ENCODE results near the gene TMEM185B.
A peak's percentile ranks its signal among the peaks of the same experiment; 100 is the strongest.
"Not testable (repeated sequence)": the region's sequence is repeated elsewhere in the genome, so short reads cannot be mapped to it uniquely, and the experiment has no call there.

The TMEM185B gene

DNA sequence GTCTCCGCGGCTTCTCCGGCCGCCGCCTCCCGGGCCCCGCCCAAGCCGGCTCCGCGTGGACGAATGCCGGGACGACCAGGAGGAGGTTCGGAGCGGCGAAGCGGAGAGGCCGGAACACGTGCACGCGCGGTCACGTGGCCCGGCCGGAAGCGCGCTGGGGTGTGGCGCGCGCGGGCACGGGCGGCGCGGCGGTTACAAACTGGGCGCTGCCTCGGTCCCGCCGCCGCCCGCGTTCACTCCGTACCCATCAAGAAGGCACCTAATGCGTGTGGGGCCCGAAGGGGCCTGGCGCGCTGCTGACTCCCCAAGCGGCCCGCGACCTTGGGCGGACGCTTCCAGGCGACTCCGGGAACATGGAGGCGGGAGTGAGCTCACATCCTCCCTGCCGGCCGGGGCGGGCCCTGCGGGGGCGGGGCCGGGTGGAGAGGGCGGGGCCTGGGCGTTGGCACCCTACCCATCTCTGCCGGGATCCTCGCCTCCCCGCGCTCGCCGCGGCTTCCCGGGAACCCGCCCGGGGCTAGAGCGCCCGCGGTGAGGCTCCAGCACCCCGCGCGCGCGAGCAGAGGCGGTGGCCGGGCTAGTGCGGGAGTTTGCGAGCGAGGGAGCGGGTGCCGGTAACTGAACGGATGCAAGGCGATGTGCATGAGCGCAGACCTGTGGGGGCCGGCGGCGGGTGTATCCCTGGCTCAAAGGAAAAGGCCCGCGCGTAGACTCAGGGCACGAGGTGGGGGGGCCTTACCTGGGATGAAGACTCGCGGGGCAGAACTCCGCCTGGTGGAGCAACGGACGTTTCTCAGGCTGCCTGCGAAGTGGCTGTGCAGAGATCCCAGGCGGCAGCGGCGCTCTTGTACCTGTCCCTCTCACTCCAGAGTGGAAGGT is at the start of gene TMEM185B:
Gene TMEM185B, minus strand, starts transcription at position 367 of the 879 bp plus-strand sequence. CDS start 424 bp downstream, outside the sequence.
- DNase-seq (ENCODE audit: low read depth, low spot score), result peak; percentile 78

DNA sequence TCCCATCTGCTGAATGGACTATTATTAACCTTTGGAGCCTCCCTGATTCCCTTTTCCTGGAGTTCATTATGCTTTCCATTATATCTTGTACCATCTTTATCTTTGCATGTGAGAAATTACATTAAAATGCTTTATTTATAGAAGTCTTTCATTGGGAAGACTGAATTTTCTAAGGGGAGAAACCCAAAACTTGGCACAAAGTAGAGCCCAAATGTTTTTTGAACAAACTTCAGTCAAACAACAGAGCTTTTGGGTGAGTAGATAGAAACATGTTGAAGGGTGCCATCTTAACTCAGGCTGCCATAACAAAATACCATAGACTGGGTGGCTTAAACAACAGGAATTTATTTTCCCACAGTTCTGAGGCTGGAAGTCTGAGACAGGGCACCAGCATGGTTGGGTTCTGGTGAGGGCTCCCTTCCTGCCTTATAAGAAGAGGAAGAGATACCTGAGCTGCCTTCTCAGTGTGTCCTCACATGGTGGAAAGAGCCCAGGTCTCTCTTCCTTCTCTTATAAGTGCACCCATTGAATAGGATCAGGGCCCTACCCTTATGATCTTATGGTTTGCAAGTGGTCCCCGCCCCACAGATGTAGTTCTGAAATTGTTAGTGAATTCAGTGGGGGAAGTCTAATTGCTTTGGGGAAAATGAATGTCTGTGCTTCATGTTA is 48.6 kb upstream of the TMEM185B start:
- no peak for DNase-seq (ENCODE audit: low read depth, low spot score)

- DNase-seq (ENCODE audit: low read depth, low spot score), result no peak
These were observed 46.6 kb upstream of the TMEM185B start for GRCh38 chr2:120269816-120270215.

- no peak for DNase-seq (ENCODE audit: low read depth, low spot score)
These were observed 46.0 kb upstream of the TMEM185B start for GRCh38 chr2:120269076-120269744.

DNA sequence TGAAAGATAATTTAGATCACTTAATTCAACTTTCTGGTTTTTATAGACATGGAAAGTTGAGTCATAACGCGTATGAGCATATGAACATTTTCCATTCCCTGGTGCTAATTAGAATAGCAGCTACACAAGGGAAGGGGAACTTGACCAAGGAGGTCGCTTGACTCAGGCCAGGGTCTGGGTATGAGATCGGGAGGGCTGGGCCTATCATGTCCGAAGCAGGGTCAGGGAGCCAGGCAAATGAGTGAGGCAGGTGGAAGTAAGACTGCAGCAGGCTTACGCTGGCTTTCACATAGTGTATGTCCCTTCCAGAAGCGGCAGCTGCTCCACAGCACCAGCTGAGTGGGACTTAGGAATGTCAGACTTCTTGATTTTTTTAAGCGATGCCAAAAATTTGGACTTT is 44.1 kb upstream of the TMEM185B start:
- no peak for DNase-seq (ENCODE audit: low read depth, low spot score)

DNA sequence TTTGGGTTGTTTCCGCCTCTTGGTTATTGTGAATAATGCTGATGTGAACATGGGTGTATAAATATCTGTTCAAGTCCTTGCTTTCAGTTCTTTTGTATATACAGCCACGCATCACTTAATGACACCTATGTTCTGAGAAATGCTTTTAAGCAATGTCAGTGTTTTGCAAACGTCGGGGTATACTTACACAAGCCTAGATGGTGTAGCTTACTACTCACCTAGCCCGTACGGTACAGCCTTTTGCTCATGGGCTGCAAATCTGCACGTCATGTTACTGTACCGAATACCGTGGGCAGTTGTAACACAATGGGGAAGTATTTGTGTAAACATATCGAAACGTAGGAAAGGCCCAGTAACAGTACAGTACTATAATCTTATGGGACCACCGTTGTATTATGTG is 41.8 kb upstream of the TMEM185B start:
- DNase-seq (ENCODE audit: low read depth, low spot score), result no peak

DNA sequence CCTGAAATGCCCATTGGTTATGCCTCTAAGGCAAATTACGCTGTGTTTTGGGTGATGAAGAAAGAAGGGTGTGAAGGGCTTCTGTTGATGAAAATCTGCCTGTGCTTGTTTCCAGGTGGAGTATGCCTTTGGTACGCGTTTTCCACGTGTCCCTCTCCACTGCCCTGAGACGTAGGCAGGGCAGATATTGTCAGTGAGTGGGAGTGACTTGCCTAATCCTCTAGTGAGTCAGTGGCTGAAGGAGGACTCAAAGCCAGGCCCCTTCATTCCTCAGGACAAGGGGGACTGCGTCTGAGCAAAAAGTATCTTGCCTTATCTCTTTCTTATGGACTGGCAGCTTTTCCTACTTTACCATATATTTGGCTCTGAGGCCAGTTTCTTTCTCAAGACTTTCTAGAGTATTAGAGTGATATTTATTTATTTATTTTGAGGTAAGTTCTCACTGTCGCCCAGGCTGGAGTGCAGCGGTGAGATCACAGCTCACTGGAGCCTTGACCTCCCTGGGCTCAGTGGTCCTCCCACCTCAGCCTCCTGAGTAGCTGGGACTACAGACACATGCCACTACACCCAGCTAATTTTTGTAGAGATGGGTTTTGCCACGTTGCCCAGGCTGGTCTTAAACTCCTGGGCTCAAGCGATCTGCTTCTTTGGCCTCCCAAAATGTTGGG is 39.7 kb upstream of the TMEM185B start:
- DNase-seq (ENCODE audit: low read depth, low spot score), result no peak

- no peak for DNase-seq (ENCODE audit: low read depth, low spot score)
These were observed 39.0 kb upstream of the TMEM185B start for GRCh38 chr2:120262150-120262549.

GRCh38 chr2:120261387-120262006 is 38.3 kb upstream of the TMEM185B start:
- DNase-seq (ENCODE audit: low read depth, low spot score), result no peak

- DNase-seq (ENCODE audit: low read depth, low spot score), result no peak
These were observed 37.5 kb upstream of the TMEM185B start for GRCh38 chr2:120260736-120261135.

DNA sequence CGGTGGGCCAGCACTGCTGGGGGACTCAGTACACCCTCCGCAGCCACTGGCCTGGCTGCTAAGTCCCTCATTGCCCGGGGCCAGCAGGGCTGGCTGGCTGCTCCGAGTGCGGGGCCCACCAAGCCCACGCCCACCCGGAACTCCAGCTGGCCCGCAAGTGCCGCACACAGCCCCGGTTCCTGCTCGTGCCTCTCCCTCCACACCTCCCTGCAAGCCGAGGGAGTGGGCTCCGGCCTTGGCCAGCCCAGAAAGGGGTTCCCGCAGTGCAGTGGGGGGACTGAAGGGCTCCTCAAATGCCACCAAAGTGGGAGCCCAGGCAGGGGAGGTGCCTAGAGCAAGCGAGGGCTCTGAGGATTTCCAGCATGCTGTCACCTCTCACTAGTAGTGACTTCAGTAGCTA is 36.7 kb upstream of the TMEM185B start:
- not testable (repeated sequence) for DNase-seq (ENCODE audit: low read depth, low spot score)

- no peak for DNase-seq (ENCODE audit: low read depth, low spot score)
These were observed 35.0 kb upstream of the TMEM185B start for GRCh38 chr2:120258196-120258595.

DNA sequence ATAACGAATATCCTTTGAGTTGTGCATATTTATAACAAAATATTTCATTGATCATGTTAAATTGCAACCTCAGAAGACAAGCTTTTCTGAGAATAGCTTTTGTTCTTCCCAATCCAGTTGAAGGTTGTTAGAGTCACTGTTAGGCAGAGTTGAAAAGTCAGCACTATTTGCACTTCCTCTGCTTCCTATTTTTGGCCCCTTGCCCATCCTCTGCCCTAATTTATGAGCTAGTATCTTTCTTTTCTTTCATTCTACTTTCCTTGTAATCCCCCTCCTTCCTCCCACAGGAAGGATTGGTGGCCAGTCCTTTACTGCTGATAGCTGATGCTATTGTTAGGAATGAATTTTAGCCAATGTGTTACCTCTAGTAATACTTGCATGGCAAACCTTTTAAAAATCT is 34.3 kb upstream of the TMEM185B start:
- no peak for DNase-seq (ENCODE audit: low read depth, low spot score)

DNA sequence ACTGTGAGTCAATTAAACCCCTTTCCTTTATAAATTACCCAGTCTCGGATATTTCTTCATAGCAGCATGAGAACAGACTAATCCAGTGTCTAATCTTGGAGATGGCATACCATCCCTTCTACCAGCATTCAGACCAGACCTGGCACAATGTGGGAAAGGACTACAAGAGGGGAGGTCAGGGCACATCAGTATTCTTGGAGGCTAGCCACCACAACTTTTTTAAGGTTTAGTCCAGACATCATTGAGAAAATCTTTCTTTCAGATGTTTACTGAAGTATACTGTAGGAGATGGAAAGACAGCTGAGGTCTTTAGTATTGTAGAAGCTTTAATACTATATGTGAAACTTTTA is 33.4 kb upstream of the TMEM185B start:
- DNase-seq (ENCODE audit: low read depth, low spot score), result no peak

DNA sequence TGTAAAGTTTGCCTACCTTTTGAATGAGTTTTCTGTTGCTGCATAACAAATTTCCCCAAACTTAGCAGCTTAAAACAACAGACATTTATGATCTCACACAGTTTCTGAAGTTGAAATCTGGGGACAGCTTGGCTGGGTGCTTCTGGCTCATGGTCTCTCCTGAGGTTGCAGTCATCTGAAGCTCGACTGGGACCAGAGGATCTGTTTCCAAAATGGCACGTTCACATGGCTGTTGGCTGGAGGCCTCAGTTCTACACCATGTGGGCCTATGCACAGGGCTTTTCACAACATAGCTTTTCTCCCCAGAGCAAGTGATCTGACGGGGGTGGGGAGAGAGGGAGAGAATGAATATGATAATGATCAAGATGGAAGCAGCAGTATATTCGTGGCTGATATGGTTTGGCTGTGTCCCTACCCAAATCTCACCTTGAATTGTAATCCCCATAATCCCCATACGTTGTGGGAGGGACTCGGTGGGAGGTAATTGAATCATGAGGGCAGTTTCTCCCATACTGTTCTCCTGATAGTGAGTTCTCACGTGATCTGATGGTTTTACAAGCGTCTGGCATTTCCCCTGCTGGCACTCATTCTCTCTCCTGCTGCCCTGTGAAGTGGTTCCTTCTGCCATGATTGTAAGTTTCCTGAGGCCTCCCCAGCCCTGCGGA is 32.9 kb upstream of the TMEM185B start:
- DNase-seq (ENCODE audit: low read depth, low spot score), result no peak

GRCh38 chr2:120255071-120255470 is 31.9 kb upstream of the TMEM185B start:
- DNase-seq (ENCODE audit: low read depth, low spot score), result no peak

GRCh38 chr2:120254178-120254577 is 31.0 kb upstream of the TMEM185B start:
- no peak for DNase-seq (ENCODE audit: low read depth, low spot score)

GRCh38 chr2:120253021-120253882 is 30.1 kb upstream of the TMEM185B start:
- peak; percentile 2 for DNase-seq (ENCODE audit: low read depth, low spot score)

DNA sequence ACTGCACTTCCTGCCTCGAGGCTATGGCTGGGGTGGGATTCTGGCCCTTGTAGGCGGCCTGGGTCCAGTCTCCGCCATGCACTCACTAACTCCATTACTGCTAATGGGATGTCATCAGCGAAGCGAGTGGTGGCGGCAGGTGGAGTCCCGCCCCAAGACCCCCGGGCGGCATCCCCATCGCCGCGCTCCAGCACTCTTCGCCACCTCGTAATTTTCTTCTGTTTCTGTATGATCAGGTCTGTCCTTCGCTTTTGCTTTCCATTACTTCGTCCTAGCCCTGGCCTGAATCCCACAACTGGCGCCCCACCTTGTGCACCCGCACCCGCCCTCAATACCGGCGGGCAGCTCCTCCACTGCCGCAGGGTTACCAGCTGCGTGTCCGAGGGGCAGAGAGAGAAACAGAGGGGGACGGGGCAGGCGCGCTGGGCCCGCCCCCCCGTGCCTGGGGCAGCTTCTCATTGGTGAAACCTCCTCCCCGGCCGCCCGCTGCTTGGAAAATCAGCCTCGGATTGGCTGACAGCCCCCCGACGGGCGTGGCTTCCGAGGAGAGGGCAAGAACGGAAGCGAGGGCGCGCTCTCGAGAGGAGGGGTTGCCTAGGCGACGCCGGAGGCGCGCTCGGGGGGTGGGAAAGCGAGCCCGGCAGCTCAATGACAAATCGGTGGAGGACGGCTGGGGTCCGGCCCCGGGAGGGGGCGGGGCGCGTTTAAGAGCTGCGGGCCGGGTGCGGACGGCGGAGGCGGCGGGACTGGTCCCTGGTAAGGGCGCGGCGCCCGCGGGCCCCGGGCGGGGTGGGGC is 29.2 kb upstream of the TMEM185B start, which contains the start of gene RALB:
Gene RALB, plus strand, starts transcription at position 628 of the 796 bp plus-strand sequence. CDS start 25,813 bp downstream, outside the sequence.
- DNase-seq (ENCODE audit: low read depth, low spot score), result peak; percentile 96

Data from activated naive CD8-positive, alpha-beta T cell treated with anti-CD3 and anti-CD28 coated beads, Interleukin-2, amount 50 U/mL, for 16 hours (primary cell).